ENCODE measurements around the gene COPS8.

DNA sequence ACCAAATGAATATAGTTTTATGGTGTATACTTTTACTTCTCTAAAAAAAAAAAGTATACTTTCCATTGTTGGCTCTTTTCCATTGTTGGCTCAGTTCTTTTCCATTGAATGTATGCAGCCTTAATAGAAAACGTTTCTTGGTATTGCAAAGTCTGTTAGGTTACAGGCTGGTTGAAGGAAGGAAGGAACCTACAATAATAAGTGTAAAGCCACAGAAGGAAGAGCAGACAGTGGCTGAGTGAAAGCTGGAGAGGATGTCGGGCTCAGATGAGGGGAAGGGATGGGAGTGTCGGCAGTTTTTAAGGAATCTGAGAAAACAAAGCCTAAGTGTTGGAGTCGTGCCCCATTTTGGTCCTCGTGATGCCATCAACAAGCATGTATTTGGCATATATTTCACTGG is 6.8 kb downstream of the COPS8 start:
- no peak for TF ChIP-seq CTCF (IDR thresholded peaks at IDR 0.05)
- no peak for TF ChIP-seq POLR2A (IDR thresholded peaks at IDR 0.05)

All from thyroid gland (tissue), 4 donors.